CMK (cell line): ENCODE data around the gene WAC.

ENCODE experiments used
- DNase-seq: peaks from one replicate; pipeline ENCODE4 v3.0.0-alpha.2; 2010; ENCODE audit warnings: low read depth

Gene WAC

DNA sequence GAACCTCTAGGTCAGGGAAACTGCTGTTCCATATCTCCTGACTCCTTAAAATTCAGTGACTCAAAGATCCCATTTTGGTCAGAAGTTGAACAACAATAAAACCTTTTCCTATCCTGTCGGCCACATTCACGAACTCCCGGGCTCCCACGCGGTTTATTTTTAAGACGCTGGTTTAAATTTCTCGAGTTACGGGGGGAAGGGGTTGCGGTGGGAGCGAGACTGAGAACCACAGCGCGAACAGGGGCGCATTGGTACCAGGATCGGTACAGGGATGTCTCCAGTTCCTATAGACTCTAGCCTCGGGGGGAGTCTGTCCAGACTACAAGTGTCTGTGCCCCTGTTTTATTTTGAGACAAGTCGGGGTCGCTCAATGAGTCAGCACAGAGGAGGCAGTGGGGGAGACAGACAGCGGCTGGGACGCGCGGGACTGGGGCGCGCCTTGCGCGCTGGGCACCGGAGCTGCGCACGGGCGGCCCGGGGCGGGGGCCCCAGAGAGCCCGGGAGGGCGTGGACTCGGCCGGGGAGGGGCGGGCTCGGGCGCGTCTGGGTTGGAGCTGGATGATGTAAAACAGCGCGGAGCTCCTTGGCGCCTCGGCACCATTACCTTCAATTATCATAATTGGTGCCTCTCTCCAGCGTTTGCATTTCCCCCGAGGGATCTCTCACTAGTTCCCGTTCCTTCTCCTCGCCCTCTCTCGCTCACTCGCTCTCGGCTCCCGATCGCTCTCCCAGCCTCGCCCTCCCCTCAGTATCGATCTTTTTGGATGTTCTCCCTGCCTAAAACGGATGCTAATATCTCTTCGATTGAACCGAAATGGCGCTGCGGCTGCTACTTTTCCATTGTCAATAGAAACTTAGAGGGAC is 135.7 kb downstream of the WAC start:
- no peak for DNase-seq

DNA sequence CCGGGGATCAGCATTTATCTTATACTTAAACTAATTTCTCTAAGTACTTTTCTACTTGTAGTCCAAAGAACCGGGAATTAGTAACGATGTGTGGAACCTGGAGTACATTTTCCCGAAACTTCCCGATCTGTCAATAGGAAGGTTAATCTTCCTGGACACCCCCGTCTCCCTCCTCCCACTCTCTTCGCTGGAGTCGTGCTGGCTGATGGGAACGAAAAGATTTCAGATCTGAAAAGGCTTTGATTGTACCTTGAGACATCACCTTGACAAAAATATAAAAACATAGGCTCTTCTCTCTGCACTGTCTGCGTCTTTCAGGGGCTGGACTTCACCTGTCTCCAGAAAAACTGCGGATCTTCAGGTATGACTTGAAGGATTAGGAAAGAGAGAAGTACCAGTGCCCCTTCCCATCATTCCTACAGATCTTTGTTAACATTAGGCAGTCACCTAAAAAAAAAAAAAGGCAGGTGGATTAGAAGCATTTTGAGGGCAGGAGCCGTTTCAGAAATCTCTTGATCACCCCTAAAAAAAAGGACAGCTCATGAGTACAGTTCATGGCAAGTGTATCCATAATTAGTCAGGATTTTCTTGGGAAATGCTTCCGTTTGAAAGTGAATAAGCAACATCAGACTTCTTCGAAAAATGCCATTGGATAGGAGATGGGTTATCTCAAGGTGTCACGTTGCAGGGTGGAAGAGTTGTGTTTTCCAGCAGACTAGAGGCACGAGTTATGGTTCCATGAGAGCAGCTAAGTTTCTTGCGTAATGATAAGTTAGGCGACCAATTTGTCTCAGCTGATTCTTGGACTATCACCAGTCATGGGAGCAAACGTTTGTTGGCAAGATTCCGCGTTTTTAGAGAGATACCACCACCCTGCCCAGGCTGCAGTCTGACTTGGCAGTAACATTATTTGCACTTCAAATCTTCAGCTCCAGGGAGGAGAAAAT is 136.6 kb downstream of the WAC start:
- no peak for DNase-seq
